OCI-LY1 (cell line): ENCODE results near the gene CSNK2A2.

ENCODE experiments used
- H2AFZ ChIP-seq: fragments of 200-600 bp; sonication (generic), shearing (Covaris generic); 2 replicates; pipeline ENCODE4 v1.6.0; 2014; ENCODE audit warnings: antibody characterized with exemption, mild to moderate bottlenecking, low read length
- H3F3A ChIP-seq: fragments of 200-600 bp; sonication (generic), shearing (Covaris generic); 2 replicates; pipeline ENCODE4 v1.6.0; 2014; ENCODE audit warnings: mild to moderate bottlenecking, antibody characterized with exemption, low read length, moderate library complexity; ENCODE audit not compliant: insufficient read depth
- H3K27ac ChIP-seq: fragments of 200-600 bp; sonication (generic); 2 replicates; pipeline ENCODE4 v1.5.1; 2014; ENCODE audit warnings: low read length, mixed run types, mild to moderate bottlenecking, low read depth; ENCODE audit not compliant: poor library complexity, severe bottlenecking
- H3K27me3 ChIP-seq: fragments of 200-600 bp; sonication (generic); 2 replicates; pipeline ENCODE4 v1.6.0; 2014; ENCODE audit warnings: antibody characterized with exemption, mild to moderate bottlenecking, low read length, moderate library complexity; ENCODE audit not compliant: insufficient read depth
- H3K36me3 ChIP-seq: fragments of 200-600 bp; sonication (generic); 2 replicates; pipeline ENCODE4 v1.6.1; 2014; ENCODE audit warnings: mild to moderate bottlenecking, antibody characterized with exemption, low read length, moderate library complexity, mixed read lengths; ENCODE audit not compliant: insufficient read depth
- H3K4me1 ChIP-seq: fragments of 200-600 bp; sonication (generic); 2 replicates; pipeline ENCODE4 v1.5.1; 2014; ENCODE audit warnings: mild to moderate bottlenecking, low read length, moderate library complexity; ENCODE audit not compliant: insufficient read depth, severe bottlenecking
- H3K4me2 ChIP-seq: fragments of 200-600 bp; sonication (generic), shearing (Covaris generic); 2 replicates; pipeline ENCODE4 v1.6.1; 2014; ENCODE audit warnings: low read length
- H3K4me3 ChIP-seq: fragments of 200-600 bp; sonication (generic); 2 replicates; pipeline ENCODE4 v1.5.1; 2014; ENCODE audit warnings: low read length, low read depth, mild to moderate bottlenecking, mixed read lengths; ENCODE audit not compliant: poor library complexity, severe bottlenecking
- H3K79me2 ChIP-seq: fragments of 200-600 bp; shearing (Covaris generic); 2 replicates; pipeline ENCODE4 v1.6.1; 2016; ENCODE audit warnings: mixed run types, low read length, mixed read lengths; ENCODE audit not compliant: insufficient read depth
- H3K9ac ChIP-seq: fragments of 200-600 bp; sonication (generic), shearing (Covaris generic); 2 replicates; pipeline ENCODE4 v1.6.1; 2014; ENCODE audit warnings: mild to moderate bottlenecking, low read length, mixed read lengths
- H3K9me2 ChIP-seq: fragments of 200-600 bp; sonication (generic), shearing (Covaris generic); 2 replicates; pipeline ENCODE4 v1.6.1; 2014; ENCODE audit warnings: low read depth, mild to moderate bottlenecking, low read length, mixed read lengths
- H3K9me3 ChIP-seq: fragments of 200-600 bp; shearing (Covaris generic); 2 replicates; pipeline ENCODE4 v1.6.1; 2014; ENCODE audit warnings: low read length, mixed read lengths
- H4K20me1 ChIP-seq: fragments of 200-600 bp; sonication (generic), shearing (Covaris generic); 2 replicates; pipeline ENCODE4 v1.6.0; 2016; ENCODE audit warnings: mild to moderate bottlenecking, low read length; ENCODE audit not compliant: insufficient read depth
- EZH2 ChIP-seq: fragments of 200-600 bp; sonication (generic), shearing (Covaris generic); IDR thresholded peaks from 2 replicates; pipeline ENCODE4 v1.8.0; 2017; ENCODE audit warnings: borderline replicate concordance, mixed run types, mild to moderate bottlenecking, antibody characterized with exemption, low read length, moderate library complexity, mixed read lengths
- TF ChIP-seq, protein P1 (sequence below): fragments of 200-600 bp; sonication (generic), shearing (Covaris generic); IDR thresholded peaks from 2 replicates; pipeline ENCODE4 v1.5.1; 2017; ENCODE audit warnings: mild to moderate bottlenecking, antibody characterized with exemption, low read length, moderate library complexity, mixed read lengths

Gene CSNK2A2

GRCh38 chr16:58194790-58195189 lies 3.1 kb downstream of the CSNK2A2 start:
- peaks cover 66% of the 10 kb centered on the region for H3K36me3 ChIP-seq
- peaks cover 14% of the 10 kb centered on the region for H3K4me1 ChIP-seq
- no peaks in the 10 kb centered on the region for H3K9me3 ChIP-seq
- no peaks in the 10 kb centered on the region for H3K9me2 ChIP-seq
- H3K4me3 ChIP-seq: no peak overlapping the region
- H3F3A ChIP-seq: no peaks in the 10 kb centered on the region
- TF ChIP-seq, protein P1, sequence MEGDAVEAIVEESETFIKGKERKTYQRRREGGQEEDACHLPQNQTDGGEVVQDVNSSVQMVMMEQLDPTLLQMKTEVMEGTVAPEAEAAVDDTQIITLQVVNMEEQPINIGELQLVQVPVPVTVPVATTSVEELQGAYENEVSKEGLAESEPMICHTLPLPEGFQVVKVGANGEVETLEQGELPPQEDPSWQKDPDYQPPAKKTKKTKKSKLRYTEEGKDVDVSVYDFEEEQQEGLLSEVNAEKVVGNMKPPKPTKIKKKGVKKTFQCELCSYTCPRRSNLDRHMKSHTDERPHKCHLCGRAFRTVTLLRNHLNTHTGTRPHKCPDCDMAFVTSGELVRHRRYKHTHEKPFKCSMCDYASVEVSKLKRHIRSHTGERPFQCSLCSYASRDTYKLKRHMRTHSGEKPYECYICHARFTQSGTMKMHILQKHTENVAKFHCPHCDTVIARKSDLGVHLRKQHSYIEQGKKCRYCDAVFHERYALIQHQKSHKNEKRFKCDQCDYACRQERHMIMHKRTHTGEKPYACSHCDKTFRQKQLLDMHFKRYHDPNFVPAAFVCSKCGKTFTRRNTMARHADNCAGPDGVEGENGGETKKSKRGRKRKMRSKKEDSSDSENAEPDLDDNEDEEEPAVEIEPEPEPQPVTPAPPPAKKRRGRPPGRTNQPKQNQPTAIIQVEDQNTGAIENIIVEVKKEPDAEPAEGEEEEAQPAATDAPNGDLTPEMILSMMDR: no peak
- TF ChIP-seq EZH2: no peak
- no peaks in the 10 kb centered on the region; the same call in none of the 2 replicates for H3K79me2 ChIP-seq
- no peak overlapping the region for H3K9ac ChIP-seq
- H3K4me2 ChIP-seq: no peak overlapping the region
- no peaks in the 10 kb centered on the region for H4K20me1 ChIP-seq
- H3K27me3 ChIP-seq: no peaks in the 10 kb centered on the region
- no peak overlapping the region for H3K27ac ChIP-seq
- no peak overlapping the region for H2AFZ ChIP-seq

GRCh38 chr16:58187665-58188421 lies 10.1 kb downstream of the CSNK2A2 start:
- H3F3A ChIP-seq: no peaks in the 10 kb centered on the region
- no peaks in the 10 kb centered on the region for H3K9me3 ChIP-seq
- H3K36me3 ChIP-seq: peaks cover 96% of the 10 kb centered on the region
- 0 out of 2 replicates have a peak, but pooled peaks cover 3% of the 10 kb centered on the region for H3K79me2 ChIP-seq
- no peak overlapping the region for H3K4me2 ChIP-seq
- H2AFZ ChIP-seq: no peak overlapping the region
- H3K27ac ChIP-seq: no peak overlapping the region
- no peaks in the 10 kb centered on the region for H4K20me1 ChIP-seq
- TF ChIP-seq, protein P1: no peak
- no peak overlapping the region for H3K4me3 ChIP-seq
- no peaks in the 10 kb centered on the region for H3K9me2 ChIP-seq
- H3K27me3 ChIP-seq: no peaks in the 10 kb centered on the region
- no peaks in the 10 kb centered on the region for H3K4me1 ChIP-seq
- no peak overlapping the region for H3K9ac ChIP-seq

- Histone ChIP-seq H3K9me2 (no peaks in the 10 kb centered on the region), H3K4me2 (no peak overlapping the region), H2AFZ (no peak overlapping the region), H3K9ac (no peak overlapping the region), H3K4me3 (no peak overlapping the region), H3F3A (no peaks in the 10 kb centered on the region), H3K4me1 (no peaks in the 10 kb centered on the region), H3K36me3 (peaks cover 94% of the 10 kb centered on the region), H3K27me3 (no peaks in the 10 kb centered on the region), H3K27ac (no peak overlapping the region), H3K79me2 (0 out of 2 replicates have a peak, but pooled peaks cover 3% of the 10 kb centered on the region), H4K20me1 (no peaks in the 10 kb centered on the region), H3K9me3 (no peaks in the 10 kb centered on the region)
- TF ChIP-seq EZH2: no peak
- TF ChIP-seq, protein P1: no peak
These were observed 10.8 kb downstream of the CSNK2A2 start for GRCh38 chr16:58187092-58187491.
